CD4-positive, alpha-beta T cell treated with Interferon gamma for 1 hour (primary cell): ENCODE measurements around the gene LDHD.
"Not testable (repeated sequence)": the region's sequence is repeated elsewhere in the genome, so short reads cannot be mapped to it uniquely, and the experiment has no call there.

ENCODE experiments used
- DNase-seq: peaks from one replicate; pipeline ENCODE4 v3.0.0-alpha.2; 2020

Gene LDHD

DNA sequence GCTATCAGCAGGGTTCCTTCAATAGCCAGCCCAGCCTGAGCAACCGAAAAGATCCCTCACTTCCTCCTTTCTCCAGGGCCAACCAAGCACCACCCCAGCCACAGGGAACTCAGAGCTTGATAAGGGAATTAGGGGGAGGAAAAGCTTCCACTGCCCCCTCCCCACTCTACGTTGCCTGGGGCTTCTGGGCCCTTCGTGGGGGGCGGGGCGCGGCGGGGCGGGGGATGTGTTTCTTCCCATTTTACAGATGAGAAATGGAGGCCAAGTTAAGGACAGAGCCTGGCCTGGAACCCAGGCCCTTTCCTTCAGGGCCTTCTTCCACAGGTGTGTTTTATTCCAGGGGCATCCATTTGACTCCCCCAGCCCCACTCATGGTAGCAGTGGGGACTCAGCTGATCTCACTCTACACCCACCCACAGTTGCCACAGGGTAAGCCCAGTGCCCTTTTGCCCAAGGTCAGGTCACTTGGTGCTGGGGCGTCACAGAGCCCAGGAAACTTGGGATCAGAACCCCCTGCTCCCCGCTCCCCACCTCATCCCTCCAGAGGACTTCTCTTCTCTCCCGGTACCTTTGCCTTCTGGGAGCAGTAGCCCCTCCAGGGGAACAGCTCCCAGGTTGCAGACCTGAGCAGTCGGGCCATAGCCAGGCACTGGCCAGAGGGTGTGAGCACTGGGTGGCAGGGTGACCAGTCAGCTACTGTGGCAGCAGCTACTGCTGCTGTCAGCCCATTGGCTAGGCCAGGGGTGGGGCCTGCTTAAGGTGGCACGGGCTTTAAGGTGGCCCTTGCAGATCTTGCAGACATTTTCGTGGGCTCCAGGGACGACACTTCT, at the start of gene LDHD:
LDHD (minus strand) TSS at position 700 of the 830 bp plus-strand sequence; CDS start at position 640, 60 bp downstream.
- peak; percentile 27 for DNase-seq

DNA sequence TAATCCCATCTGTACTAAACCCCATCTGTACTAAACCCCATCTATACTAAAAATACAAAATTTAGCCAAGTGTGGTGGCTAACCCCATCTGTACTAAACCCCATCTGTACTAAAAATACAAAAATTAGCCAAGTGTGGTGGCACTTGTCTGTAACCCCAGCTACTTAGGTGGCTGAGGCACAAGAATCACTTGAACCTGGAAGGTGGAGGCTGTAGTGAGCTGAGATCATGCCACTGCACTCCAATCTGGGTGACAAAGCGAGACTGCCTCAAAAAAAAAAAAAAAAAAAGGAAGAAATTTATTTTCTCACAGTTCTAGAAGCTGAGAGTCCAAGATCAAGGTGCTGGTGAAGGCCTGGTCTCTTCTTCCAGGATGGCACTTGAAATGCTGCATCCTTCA, 43.8 kb upstream of the LDHD start:
- no peak for DNase-seq

DNA sequence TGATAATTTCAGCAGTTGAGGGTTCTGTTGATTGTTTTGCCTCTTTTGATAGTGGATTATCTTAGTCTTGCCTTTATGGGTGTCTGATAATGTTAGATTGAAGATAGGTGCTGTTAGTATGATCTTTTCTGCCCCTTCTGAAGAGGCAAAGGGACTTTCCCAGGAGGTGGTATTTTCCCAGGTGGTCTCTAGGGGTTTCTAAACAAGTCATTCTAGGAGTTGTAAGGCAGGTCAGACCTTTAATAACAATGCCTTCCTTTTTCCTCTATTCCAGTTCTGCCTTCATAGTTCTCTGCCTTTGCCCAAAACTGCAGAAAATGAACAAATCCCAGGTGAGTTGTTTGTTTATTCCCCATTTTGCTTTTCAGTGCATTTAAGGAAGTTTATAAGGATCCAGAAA, 36.1 kb upstream of the LDHD start:
- no peak for DNase-seq

DNA sequence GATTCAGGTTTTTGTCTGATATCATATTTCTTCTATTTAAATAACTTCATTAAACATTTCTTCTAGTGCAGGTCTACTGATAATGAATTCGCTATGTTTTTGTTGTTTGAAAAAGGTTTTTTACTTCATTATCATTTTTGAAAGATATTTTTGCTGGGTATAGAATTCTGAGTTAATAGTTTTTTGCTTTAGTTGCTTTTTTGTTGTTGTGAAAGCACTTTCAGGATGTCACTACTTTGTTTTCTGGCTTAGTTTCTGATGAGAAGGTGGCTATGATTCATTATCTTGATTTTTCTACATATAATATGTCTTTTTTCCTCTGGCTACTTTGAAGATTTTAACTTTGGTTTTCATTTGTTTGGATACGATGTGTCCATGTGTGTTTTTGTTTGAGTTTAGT, 35.2 kb upstream of the LDHD start:
- no peak for DNase-seq

DNA sequence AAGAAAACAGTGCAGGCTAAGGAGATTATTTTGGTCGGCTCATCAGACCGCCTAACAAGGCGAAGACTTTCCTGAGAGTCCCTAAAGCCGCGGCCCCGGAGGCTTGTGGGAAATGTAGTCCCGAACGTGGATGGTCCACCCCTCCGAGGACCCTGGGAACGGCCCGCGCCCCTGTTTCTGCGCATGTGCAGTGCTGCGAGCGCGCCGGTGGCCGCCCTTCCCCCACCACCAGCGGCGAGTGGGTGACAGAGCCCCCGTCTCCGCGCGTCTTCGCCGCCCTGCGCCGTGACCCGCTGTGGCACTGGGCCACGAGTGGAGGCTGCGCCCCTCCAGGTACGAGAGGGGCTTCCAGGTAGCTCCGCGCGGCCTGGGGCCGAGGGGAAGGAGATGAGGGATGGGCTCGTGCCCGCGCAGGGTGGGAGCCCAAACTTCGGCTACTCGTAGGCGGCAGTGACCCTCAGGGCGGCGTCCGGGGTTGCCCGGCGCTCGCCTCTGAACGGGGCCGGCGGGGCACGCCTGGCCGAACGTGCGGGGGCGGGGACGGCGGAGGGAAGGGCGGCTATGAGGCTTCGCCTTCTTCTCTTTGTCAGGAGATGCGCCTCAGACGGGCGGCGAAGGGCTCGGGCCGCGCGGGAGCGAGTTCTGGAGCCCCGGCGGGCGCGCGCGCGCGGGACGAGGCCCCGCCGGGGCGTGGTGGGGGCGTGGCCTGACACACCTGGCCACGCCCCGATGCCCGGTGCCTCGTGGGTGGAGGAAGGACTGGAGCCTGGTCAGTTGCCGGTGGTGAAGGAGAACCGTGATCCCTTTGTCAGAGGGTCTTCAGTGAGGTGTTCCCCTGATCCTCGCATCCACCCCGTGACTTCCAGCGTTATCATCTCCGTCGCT, 32.0 kb upstream of the LDHD start, which contains the start of gene ZFP1:
ZFP1 (plus strand) TSS at position 214 of the 885 bp plus-strand sequence. CDS start 4,428 bp downstream, outside the sequence.
- peak; percentile 93 for DNase-seq

DNA sequence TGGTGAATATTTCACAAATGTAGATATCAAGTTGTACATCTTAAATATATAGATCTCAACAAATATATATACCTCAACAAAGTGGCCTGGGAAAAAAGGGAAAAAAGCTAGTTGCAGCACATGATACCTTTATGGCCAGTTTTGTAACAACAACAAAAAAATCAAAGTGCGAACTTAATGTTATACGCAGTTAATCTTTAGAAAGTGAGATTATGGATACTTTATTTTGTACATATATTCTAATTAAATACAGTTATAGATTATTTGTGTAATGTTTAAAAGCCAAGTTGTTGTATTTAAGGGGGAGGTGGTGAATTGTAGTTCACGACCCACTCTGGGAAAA, 31.4 kb upstream of the LDHD start:
- no peak for DNase-seq

DNA sequence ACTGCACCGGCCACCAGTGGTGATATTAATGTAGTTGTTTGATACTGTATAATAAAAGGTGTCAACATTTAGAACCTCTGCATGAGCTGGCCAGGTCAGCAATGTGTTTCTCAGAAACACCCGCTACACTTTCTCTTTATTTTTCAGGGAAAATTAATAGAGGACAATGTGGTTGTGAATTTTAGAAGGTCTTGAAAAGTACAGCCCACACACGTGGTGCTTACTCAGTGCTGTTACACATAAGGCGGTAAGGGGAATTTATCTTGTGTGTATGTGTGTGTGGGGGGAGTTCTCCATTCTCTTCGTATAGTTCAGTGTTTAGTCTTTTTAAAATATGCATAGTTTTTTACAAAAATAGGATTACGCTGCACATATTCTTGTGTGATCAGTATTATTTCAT, 27.4 kb upstream of the LDHD start:
- no peak for DNase-seq

DNA sequence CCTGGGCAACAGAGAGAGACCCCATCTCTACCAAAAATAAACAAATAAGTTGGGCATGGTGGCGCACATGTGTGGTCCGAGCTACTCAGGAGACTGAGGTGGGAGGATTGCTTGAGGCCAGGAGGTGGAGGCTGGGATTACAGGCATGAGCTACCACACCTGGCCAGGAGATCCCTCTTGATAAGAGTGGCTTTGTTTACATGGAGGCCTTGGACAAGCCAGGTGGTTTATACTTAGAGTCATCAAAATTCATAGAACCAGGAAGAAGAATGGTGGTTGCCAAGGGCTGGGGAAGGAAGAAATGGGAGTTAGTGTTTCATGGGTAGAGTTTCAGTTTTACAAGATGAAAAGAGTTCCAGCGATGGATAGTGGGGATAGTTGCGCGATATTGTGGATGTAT, 22.9 kb upstream of the LDHD start:
- no peak for DNase-seq

DNA sequence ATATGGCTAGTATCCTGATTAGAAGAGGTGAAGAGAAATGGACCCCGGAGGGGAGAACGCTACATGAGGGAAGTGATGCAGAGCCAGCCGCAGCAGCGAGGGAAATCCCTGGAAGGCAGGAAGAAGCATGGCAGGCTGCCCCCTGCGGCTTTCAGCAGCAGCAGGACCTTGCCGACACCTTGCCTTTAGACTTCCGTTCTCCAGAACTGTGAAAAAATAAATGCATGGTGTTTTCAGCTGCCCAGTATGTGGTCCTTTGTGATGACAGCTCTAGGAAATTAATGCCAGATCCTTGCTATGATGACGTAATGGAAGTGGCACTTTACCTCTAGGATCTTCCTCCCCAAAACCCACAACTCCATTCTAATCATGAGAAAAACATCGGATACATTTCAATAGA, 22.1 kb upstream of the LDHD start:
- DNase-seq: no peak

DNA sequence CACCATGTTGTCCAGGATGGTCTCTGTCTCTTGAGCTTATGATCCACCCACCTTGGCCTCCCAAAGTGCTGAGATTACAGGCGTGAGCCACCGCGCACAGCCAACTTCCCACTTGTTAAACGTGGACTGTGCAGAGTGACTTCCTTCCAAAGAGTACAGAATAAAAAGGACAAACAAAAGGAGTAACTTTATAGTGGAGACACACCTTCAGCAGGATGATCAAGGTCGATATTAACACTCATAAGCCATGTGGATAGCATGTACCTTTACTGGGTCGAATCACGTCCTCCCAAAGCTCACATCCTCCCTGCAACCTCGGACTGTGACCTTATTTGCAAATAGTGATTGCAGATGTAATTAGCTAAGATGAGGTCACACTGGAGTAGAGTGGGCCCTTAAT, 21.7 kb upstream of the LDHD start:
- DNase-seq: no peak

DNA sequence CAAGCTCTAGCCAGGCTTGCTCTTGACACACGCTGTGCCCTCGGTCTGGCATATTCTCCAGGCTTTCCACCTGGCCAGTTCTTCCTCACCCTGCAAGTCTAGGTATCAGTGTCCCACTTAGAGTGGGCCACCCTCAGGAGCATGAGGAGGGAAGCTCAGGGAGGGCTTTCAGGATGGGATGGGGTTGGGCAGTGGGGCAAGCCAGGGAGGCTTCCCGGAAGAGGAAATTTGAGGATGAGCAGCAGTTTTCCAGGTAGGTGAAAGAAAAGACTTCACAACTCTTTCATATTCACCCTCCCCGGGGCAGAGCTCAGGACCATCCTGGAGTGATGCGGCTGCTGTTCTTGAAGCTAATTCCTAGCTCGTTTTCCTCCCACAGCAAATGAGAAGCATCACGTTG, 14.5 kb upstream of the LDHD start:
- DNase-seq: no peak

DNA sequence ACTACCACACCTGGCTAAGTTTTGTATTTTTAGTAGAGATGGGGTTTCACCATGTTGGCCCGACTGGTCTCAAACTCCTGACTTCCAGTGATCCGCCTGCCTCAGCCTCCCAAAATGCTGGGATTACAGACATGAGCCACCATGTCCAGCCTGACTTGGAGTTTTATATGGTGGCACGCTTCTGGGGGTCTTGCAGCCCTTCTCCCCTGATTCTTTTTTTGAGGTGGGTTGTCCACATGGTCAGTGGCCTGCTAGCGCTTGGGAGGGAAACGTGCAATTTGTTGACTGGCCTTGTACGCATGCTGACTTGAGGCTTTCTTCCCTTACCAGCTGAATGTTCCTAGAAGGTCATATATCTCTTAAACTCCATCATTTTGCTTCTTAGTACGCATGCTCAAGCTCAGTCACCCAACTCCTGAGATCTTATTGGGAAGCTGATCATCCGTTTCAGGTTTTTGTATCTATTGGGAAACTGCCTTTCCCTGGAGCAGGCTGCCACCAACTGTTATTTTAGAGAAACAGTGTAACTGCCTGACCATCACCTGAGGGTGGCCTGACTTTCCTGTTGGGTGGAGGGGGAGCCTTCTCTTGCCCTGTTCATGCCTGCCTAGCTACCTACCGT, 13.7 kb upstream of the LDHD start:
- DNase-seq: no peak

DNA sequence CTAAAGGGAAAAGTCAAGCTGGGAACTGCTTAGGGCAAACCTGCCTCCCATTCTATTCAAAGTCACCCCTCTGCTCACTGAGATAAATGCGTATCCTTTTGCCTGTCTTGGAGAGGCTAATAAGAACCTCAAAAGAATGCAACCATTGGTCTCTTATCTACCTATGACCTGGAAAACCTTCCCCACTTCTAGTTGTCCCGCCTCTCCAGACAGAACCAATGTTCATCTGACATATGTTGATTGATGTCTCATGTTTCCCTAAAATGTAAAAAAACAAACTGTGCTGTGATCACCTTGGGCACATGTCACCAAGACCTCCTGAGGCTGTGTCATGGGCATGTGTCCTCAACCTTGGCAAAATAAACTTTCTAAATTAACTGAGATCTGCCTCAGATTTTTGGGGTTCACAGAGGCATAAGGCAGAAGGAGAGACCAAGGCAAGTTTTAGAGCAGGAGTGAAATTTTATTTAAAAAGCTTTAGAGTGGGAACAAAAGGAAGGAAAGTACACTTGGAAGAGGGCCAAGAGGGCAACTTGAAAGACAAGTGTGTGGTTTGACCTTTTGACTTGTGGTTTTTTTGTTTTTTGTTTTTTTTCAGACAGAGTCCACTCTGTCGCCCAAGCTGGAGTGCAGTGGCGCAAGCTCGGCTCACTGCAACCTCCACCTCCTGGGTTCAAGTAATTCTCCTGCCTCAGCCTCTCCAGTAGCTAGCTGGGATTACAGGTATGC, 13.0 kb upstream of the LDHD start:
- DNase-seq: not testable (repeated sequence)

DNA sequence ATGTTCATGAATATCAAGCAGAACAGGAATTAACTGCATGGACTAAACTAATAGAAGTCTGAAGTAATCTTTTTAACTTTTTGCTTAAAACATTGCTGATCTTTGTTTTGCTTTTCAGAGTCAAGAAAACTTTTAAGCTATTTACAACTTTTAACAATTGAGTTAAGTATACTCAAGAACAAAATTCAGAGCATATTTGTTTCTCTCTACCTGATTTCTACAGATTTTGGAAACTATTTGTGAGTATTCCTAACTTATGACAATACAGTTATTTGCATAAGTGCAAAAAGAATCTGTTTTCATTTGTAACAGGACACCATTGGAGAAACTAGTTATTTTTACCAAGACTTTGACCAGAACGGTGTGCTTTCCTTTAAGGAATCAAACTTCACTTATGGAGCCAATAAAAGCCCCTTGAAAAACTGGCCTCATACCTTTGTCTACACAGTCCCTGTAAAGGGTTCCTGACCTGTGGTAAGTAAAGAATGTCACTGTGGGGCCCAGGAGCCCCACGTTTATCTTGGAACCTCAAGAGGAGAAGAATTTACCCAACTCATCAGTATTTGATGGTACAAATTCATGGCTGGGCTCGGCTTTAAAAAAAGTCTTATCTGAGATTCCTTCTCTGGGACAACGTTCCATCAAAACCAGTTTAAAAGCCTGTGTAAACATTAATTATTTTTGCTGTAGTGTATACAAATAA, 11.3 kb upstream of the LDHD start:
- DNase-seq: no peak

DNA sequence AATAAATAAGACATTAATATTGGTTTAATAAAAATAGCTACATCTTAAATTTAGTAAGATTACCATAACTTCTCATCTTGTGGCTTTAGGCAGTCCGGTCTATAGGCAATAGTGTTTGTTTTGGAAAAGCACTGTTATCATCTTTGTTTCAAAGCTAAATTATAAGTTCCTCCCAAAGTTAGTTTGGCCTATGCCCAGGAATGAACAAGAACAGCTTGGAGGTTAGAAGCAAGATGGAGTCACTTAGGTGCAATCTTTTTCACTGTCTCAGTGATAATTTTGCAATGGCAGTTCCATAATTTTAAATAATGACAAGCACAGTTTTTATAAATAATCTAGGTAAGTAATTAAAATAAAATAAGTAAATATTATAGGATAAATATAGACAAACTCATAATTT, 6.0 kb upstream of the LDHD start:
- no peak for DNase-seq

DNA sequence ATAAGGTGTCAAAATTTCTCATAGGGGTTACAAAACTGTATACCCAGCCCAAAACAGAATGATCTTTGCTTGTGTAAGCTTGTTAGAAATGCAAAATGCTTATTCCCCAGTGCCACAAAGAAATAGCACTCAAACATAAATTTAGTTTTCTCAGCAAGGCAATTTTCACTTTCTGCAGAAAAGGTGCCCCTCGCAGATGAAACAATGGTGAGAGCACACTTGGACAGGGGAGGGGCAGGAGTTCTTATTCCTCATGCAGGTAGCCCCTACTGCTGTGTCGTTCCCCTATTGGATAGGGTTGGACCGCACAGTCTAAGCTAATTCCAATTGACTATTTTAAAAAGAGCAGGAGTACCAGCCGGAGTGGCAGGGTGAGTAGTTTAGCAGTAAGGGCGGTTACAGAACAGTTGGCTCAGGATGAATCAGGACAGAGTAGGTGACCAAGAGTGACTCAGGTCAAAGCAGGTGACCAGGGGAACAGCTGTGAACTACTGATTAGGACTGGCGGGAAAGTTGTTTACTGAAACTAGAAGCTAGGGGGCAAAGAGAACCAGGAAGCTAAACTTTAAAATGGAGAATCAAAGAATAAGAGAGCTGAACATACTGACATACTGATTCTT, 5.5 kb upstream of the LDHD start:
- no peak for DNase-seq

DNA sequence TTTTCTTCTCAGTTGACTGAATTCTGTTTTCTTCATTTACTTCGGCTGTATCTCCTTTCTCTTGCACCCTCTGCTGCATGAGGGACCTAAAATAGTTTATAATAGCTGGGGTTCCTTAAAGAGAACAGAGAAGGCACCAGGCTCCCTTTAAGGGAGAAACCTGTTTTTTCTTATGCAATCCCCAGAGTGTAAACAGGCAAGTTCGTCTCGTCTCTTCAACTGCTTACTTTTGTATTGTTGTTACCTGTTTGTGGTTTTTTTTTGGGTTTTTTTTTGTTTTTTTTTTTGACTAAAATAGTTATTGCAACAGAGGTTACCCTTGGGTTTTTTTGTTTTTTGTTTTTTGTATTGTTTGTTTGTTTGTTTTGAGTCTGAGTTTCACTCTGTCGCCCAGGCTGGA, 3.7 kb upstream of the LDHD start:
- DNase-seq: no peak

DNA sequence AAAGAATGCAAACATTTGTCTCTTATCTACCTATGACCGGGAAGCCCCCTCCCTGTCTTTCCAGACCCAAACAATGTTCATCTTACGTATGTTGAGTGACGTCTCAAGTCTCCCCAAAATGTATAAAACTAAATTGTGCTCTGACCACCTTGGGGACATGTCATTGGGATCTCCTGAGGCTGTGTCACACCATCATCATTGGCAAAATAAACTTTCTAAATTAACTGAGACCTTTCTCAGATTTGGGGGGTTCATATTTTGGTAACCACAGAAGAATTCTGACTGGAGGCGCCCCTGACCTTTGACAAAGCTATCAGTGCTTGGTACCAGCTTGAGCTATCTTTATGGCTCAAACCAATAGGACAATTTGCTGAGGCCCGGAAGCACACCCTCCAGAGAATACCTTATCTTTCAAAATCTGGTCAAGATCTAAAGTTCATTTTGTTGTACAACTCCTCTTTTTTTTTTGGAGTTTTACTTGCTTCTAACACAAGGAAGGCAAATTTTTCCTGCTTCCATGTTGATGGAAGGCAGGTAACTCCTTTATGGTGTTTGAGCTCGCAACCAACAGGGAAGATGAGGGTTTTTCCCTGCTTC, 2.5 kb upstream of the LDHD start:
- no peak for DNase-seq

DNA sequence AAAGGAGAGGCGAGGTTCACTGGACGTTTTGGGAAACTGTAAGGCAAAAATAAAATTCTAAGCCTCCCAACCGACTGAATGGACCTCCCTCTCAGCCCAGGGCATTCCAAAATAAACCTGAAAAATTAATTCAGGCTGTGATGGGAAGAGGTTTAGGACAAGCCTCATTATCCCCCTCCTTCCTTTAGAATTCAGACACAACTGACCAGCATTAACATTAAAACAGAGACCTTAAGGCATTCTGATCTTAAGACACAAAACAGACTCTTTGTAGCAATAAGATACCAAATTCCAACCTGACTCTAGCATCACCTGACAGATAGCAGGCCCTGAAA, 298 bp upstream of the LDHD start:
- DNase-seq: no peak

DNA sequence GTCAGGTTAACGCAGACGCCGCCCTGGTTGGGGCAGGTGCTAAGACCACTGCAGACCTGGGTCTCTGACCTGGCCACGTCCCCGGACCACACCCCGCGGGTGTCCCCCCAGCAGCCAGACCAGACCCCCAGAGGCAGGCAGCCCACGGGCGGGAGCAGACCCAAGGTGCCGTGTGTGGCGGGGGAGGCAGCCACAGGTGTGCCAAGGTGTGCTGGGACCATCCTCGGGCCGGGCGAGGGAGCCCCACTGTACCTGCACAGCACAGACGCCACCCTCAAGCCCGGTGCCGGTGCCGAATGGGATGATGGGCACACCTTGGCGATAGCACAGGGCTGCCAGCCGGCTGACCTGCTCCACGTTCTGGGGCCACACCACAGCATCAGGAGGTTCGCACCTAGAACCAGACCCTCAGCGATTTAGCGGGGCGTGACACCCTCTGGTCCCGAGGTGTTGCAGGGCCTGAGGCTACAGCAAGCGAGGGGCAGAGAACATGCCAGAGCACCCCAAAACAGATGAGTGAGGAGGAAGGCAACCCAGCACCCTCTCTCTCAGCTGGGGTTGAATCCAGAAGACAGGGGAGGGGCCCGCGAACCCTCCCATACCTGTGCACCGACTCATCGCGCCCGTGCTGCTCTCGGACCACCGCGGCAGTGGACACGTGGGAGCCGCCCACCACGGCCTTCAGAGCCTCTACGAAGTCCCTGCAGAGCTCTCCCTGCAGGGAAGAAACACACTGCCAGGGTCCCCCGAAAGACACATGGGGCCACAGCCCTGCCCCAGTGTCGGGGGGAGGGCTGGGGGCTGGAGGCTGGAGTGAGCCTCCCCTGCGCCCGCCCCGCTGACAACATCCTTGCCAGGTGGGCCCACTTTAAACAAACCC, 1.4 kb downstream of the LDHD start:
- DNase-seq: no peak
